Left renal cortex interstitium (tissue), 4 donors: Measurements from ENCODE around the gene RAI1. TPM values are rescaled to one million over a fixed set of nuclear protein-coding genes. Genes with fewer than 3 reads are reported as not detected.
A peak's percentile ranks its signal among the peaks of the same experiment; 100 is the strongest.
"Not testable (repeated sequence)": the region's sequence is repeated elsewhere in the genome, so short reads cannot be mapped to it uniquely, and the experiment has no call there.

Source experiments
- DNase-seq, 4 donors: peaks; one replicate each; pipeline ENCODE4 v3.0.0-alpha.2; 2013; ENCODE audit warnings: low read depth in 4 of 4, low spot score in 2 of 4, missing footprints in 1 of 4
- polyA plus RNA-seq, 4 donors: library from polyadenylated mRNA; unstranded; fragments of 120-200 nt; gene quantifications; one replicate each; pipeline ENCODE4 v1.2.1, GENCODE V29; 2013; ENCODE audit not compliant: insufficient read length in 4 of 4

The RAI1 gene
- polyA plus RNA-seq, 4 donors: 17.2 to 46.9 (median 33.0) TPM

GRCh38 chr17:17680477-17681186, 626 bp upstream of the RAI1 start:
- DNase-seq: no peak

- no peak for DNase-seq
These were observed 560 bp downstream of the RAI1 start for GRCh38 chr17:17681744-17682292.

- no peak for DNase-seq
These were observed 1.1 kb downstream of the RAI1 start for GRCh38 chr17:17682293-17682736.

- DNase-seq: peak in 1 of 4 donors; percentile 48
These were observed 1.8 kb downstream of the RAI1 start for GRCh38 chr17:17682737-17683680.

GRCh38 chr17:17683710-17684365, 2.6 kb downstream of the RAI1 start:
- DNase-seq: no peak

GRCh38 chr17:17684906-17685774, 3.9 kb downstream of the RAI1 start:
- no peak for DNase-seq

- no peak for DNase-seq
These were observed 4.6 kb downstream of the RAI1 start for GRCh38 chr17:17685775-17686291.

GRCh38 chr17:17689312-17689711, 8.1 kb downstream of the RAI1 start:
- no peak for DNase-seq

GRCh38 chr17:17690233-17690632, 9.0 kb downstream of the RAI1 start:
- DNase-seq: not testable (repeated sequence)

GRCh38 chr17:17691468-17692263, 10.4 kb downstream of the RAI1 start:
- no peak for DNase-seq

GRCh38 chr17:17692353-17693252, 11.3 kb downstream of the RAI1 start:
- no peak for DNase-seq

- peak in 1 of 4 donors; percentile 50 for DNase-seq
These were observed 12.3 kb downstream of the RAI1 start for GRCh38 chr17:17693253-17694168.

GRCh38 chr17:17694169-17695081, 13.2 kb downstream of the RAI1 start:
- DNase-seq: no peak

GRCh38 chr17:17696085-17696484, 14.8 kb downstream of the RAI1 start:
- no peak for DNase-seq

- DNase-seq: no peak
These were observed 15.8 kb downstream of the RAI1 start for GRCh38 chr17:17696882-17697633.
